Testis (tissue), 3 donors: ENCODE results near the gene PHF12. TPM values are rescaled to one million over a fixed set of nuclear protein-coding genes. Genes with fewer than 3 reads are reported as not detected.

ENCODE experiments used
- DNase-seq: peaks from one replicate; pipeline ENCODE4 v3.0.0-alpha.2; 2019
- H3K27ac ChIP-seq, 2 donors: fragments of 200-600 bp; sonication (generic); one replicate each; pipeline ENCODE4 v1.5.1; 2019
- H3K27me3 ChIP-seq: fragments of 200-600 bp; sonication (generic); one replicate; pipeline ENCODE4 v1.5.1; 2019
- H3K36me3 ChIP-seq: fragments of 200-600 bp; sonication (generic); one replicate; pipeline ENCODE4 v1.5.1; 2017; ENCODE audit warnings: low read depth; ENCODE audit errors: missing control alignments
- H3K4me1 ChIP-seq: fragments of 200-600 bp; sonication (generic); one replicate; pipeline ENCODE4 v1.5.1; 2019
- H3K4me3 ChIP-seq, 2 donors: fragments of 200-600 bp; sonication (generic); one replicate each; pipeline ENCODE4 v1.5.1; 2017 to 2019
- H3K9me3 ChIP-seq: fragments of 200-600 bp; sonication (generic); one replicate; pipeline ENCODE4 v1.5.1; 2017
- CTCF ChIP-seq, 3 experiments: fragments of 450-650 bp in 2 of 3; fragments of 200-600 bp in 1 of 3; sonication (generic) in 1 of 3; IDR thresholded peaks; one replicate each; pipeline ENCODE4 v1.5.1; 2016 to 2019; ENCODE audit warnings: antibody characterized with exemption in 3 of 3, mild to moderate bottlenecking in 2 of 3, moderate library complexity in 1 of 3
- POLR2A ChIP-seq: fragments of 450-650 bp; IDR thresholded peaks from one replicate; pipeline ENCODE4 v1.6.1; 2017; ENCODE audit warnings: antibody characterized with exemption, mild to moderate bottlenecking, moderate library complexity
- WGBS, 2 donors: methylation state at CpG; one replicate each; pipeline ENCODE4 v1.1.5; 2018; 5-methylcytosine and 5-hydroxymethylcytosine counted together
- intact Hi-C: fragments of 100-400 bp; cut with DNase I; formaldehyde crosslinking; loops from one replicate; pipeline ENCODE4 v1.15.1; 2023; ENCODE audit warnings: low total_unique reads
- polyA plus RNA-seq: library from polyadenylated mRNA; stranded (reverse); fragments of 350-450 nt; fragmentation: Illumina TruSeq; extraction: RNeasy Lipid Tissue Mini Kit (QIAGEN cat#74804); gene quantifications from one replicate; pipeline ENCODE4 v1.2.3, GENCODE V29; 2014; ENCODE audit warnings: low read depth, low replicate concordance; ENCODE audit not compliant: insufficient read depth
- total RNA-seq, 2 donors: library from RNA; depleted of rRNA; stranded (reverse); fragments of >200 nt; gene quantifications; one replicate each; pipeline ENCODE4 v1.2.3, GENCODE V29; 2016

PHF12 gene
- total and polyA plus RNA-seq, 3 donors from 2014 or later: 38.8 to 85.3 (median 82.4) TPM

GRCh38 chr17:28873839-28874238 lies 77.5 kb downstream of the PHF12 start:
- intact Hi-C loops: no loop called here
- Histone ChIP-seq H3K27ac (no peak overlapping the region), H3K4me3 (no peak overlapping the region), H3K9me3 (no peaks in the 10 kb centered on the region), H3K4me1 (no peaks in the 10 kb centered on the region), H3K27me3 (no peaks in the 10 kb centered on the region), H3K36me3 (no peaks in the 10 kb centered on the region)
- 94 to 95% methylated on average over 7 of the region's 7 CpGs for WGBS, 2 donors
- TF ChIP-seq CTCF (IDR thresholded peaks at IDR 0.05) (no peak), POLR2A (no peak)
- DNase-seq: no peak

DNA sequence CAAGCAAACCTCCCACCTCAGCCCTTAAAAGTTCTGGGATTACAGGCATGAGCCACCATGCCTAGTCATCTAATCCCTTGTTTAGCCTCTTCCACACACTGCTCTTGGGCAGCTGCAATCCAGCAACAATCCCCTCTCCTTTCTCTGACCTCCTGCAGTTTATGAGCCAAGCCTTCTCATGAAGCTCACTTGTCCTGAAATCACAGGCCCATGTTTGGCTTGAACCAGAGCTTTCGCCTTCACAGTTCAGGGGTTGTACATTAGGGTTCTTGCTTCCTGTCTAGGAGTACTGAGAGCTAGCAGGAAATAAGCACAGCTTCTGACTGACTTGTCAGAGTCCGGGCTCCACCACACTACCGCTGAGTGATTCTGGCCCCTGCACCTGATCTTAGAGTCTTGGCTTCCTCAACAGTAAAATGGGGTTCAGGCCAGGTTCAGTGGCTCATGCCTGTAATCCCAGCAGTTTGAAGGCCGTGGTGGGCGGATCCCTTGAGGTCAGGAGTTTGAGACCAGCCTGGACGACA lies 80.2 kb downstream of the PHF12 start:
- Histone ChIP-seq H3K36me3 (no peaks in the 10 kb centered on the region), H3K4me3 (no peak overlapping the region), H3K27me3 (no peaks in the 10 kb centered on the region), H3K27ac (no peak overlapping the region), H3K4me1 (no peaks in the 10 kb centered on the region), H3K9me3 (no peaks in the 10 kb centered on the region)
- no peak for TF ChIP-seq POLR2A
- TF ChIP-seq CTCF (IDR thresholded peaks at IDR 0.05): no peak
- DNase-seq: no peak
- intact Hi-C loops: no loop called here
- WGBS, 2 donors: 83 to 86% methylated on average over 2 to 6 of the region's 6 CpGs

DNA sequence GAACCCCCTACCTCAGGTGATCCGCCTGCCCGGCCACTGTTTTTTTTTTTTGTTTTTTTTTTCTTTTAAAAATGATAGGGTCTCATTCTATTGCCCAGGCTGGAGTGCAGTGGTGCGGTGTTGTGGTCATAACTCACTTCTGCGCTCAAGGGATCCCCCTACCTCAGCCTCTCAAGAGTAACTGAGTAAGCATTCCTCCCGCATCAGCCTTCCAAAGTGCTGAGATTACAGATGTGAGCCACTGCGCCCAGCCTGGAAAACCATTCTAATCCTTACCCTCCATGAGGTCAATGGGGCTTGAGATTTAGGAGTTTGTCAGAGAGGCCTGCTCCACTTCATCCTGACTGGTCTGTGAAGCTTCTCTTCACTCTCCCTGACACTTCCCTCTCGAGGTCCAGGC lies 84.0 kb downstream of the PHF12 start:
- H3K27me3 ChIP-seq: no peaks in the 10 kb centered on the region
- no peak for DNase-seq
- H3K27ac ChIP-seq: no peak overlapping the region
- no peaks in the 10 kb centered on the region for H3K9me3 ChIP-seq
- 84 to 87% methylated on average over 7 of the region's 7 CpGs for WGBS, 2 donors
- no peak overlapping the region for H3K4me3 ChIP-seq
- intact Hi-C loops: no loop called here
- TF ChIP-seq CTCF (IDR thresholded peaks at IDR 0.05) (no peak), POLR2A (no peak)
- H3K36me3 ChIP-seq: no peaks in the 10 kb centered on the region
- no peaks in the 10 kb centered on the region for H3K4me1 ChIP-seq

DNA sequence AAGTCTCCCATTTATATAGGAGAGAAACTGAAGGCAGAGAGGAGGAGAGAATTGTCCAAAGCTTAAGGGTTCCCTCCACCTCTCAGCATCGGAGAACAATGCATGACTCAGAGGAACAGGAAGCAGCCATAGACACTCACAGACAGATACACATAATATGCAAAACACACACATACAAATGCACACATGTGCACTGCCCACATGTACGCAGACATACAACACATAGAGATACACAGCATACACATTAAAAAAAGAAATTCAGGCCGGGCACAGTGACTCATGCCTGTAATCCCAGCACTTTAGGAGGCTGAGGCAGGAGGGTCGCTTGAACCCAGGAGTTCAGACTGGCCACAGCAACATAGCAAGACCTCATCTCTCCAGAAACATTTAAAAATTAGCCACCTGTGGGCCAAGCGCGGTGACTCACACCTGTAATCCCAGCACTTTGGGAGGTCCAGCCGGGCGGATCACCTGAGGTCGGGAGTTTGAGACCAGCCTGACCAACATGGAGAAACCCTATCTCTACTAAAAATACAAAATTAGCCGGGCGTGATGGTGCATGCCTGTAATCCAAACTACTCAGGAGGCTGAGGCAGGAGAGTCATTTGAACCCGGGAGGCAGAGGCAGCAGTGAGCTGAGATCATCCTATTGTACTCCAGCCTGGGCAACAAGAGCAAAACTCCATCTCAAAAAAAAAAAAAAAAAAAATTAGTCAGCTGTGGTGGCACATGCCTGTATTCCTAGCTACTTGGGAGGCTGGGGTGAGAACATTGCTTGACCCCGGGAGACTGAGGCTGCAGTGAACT lies 85.2 kb downstream of the PHF12 start:
- intact Hi-C loops: no loop called here
- H3K36me3 ChIP-seq: no peaks in the 10 kb centered on the region
- TF ChIP-seq POLR2A (no peak), CTCF (IDR thresholded peaks at IDR 0.05) (no peak)
- no peaks in the 10 kb centered on the region for H3K9me3 ChIP-seq
- H3K27me3 ChIP-seq: no peaks in the 10 kb centered on the region
- no peak overlapping the region for H3K4me3 ChIP-seq
- DNase-seq: no peak
- no peaks in the 10 kb centered on the region for H3K4me1 ChIP-seq
- 90 to 91% methylated on average over 13 of the region's 13 CpGs for WGBS, 2 donors
- no peak overlapping the region for H3K27ac ChIP-seq
